CD14-positive monocyte (primary cell): ENCODE data around the gene ZNF672. TPM values are rescaled to one million over a fixed set of nuclear protein-coding genes. Genes with fewer than 3 reads are reported as not detected.
"Not testable (repeated sequence)": the region's sequence is repeated elsewhere in the genome, so short reads cannot be mapped to it uniquely, and the experiment has no call there.

ENCODE experiments used
- DNase-seq, 3 donors: peaks; one replicate each; pipeline ENCODE4 v3.0.0-alpha.2; 2011 to 2022
- H2AFZ ChIP-seq: 2 replicates; pipeline ENCODE4 v1.6.0; 2012; ENCODE audit warnings: mild to moderate bottlenecking, low read depth, low read length, inconsistent platforms; ENCODE audit not compliant: insufficient read depth, poor library complexity, severe bottlenecking
- H3K27ac ChIP-seq, 2 donors: 1 replicate in 1 of 2; 2 replicates in 1 of 2; pipeline ENCODE4 v1.5.1; 2012 to 2013; ENCODE audit warnings: low read length in 2 of 2, control low read depth in 1 of 2, inconsistent platforms in 1 of 2, low read depth in 1 of 2, mild to moderate bottlenecking in 1 of 2
- H3K27me3 ChIP-seq, 2 donors: one replicate each; pipeline versions ENCODE4 v1.6.0 to v1.6.1; 2011 to 2013; ENCODE audit warnings: low read length in 2 of 2; ENCODE audit not compliant: control insufficient read depth in 2 of 2, insufficient read depth in 2 of 2
- H3K36me3 ChIP-seq, 2 donors: replicated peaks in 1 of 2; 1 replicate in 1 of 2; 2 replicates in 1 of 2; pipeline versions ENCODE4 v1.5.1 to v1.6.1; 2012 to 2013; ENCODE audit warnings: low read length in 2 of 2, control low read depth in 1 of 2, inconsistent platforms in 1 of 2, mild to moderate bottlenecking in 1 of 2; ENCODE audit not compliant: insufficient read depth in 2 of 2, control insufficient read depth in 1 of 2
- H3K4me1 ChIP-seq, 2 donors: 1 replicate in 1 of 2; 2 replicates in 1 of 2; pipeline versions ENCODE4 v1.5.1 to v1.6.1; 2012 to 2013; ENCODE audit warnings: low read length in 2 of 2, control low read depth in 1 of 2, inconsistent platforms in 1 of 2, mild to moderate bottlenecking in 1 of 2, moderate library complexity in 1 of 2; ENCODE audit not compliant: insufficient read depth in 2 of 2, control insufficient read depth in 1 of 2
- H3K4me2 ChIP-seq: replicated peaks from 2 replicates; pipeline ENCODE3; 2012; ENCODE audit warnings: low read length, moderate library complexity, mild to moderate bottlenecking; ENCODE audit not compliant: poor library complexity, severe bottlenecking; ENCODE audit errors: extremely low read depth
- H3K4me3 ChIP-seq, 3 experiments: fragments of 200-600 bp in 1 of 3; sonication (generic) in 1 of 3; replicated peaks in 1 of 3; 1 replicate in 2 of 3; 2 replicates in 1 of 3; pipeline ENCODE4 v1.5.1; 2011 to 2013; ENCODE audit warnings: low read length in 3 of 3, mild to moderate bottlenecking in 3 of 3, control low read depth in 2 of 3, low read depth in 2 of 3, inconsistent platforms in 1 of 3, moderate library complexity in 1 of 3
- H3K79me2 ChIP-seq: 2 replicates; pipeline ENCODE4 v1.6.0; 2012; ENCODE audit warnings: mild to moderate bottlenecking, control low read depth, inconsistent platforms, low read length, moderate library complexity; ENCODE audit not compliant: insufficient read depth
- H3K9ac ChIP-seq: 2 replicates; pipeline ENCODE4 v1.6.0; 2017; ENCODE audit warnings: low read length, mild to moderate bottlenecking; ENCODE audit not compliant: insufficient read depth, poor library complexity, severe bottlenecking
- H3K9me3 ChIP-seq, 2 donors: replicated peaks in 1 of 2; 1 replicate in 1 of 2; 2 replicates in 1 of 2; pipeline versions ENCODE4 v1.5.1 to v1.6.1; 2012 to 2013; ENCODE audit warnings: low read length in 2 of 2, control low read depth in 1 of 2; ENCODE audit not compliant: control insufficient read depth in 1 of 2, insufficient read depth in 1 of 2
- H4K20me1 ChIP-seq: 2 replicates; pipeline ENCODE4 v1.6.0; 2012; ENCODE audit warnings: mild to moderate bottlenecking, low read length, control low read depth, moderate library complexity; ENCODE audit not compliant: insufficient read depth
- H3K27ac Mint-ChIP-seq, 7 donors: one replicate each; pipeline ENCODE4 v1.8.0; 2020; ENCODE audit warnings: mild to moderate bottlenecking in 7 of 7, mixed read lengths in 7 of 7, moderate library complexity in 6 of 7, inconsistent platforms in 2 of 7
- H3K27me3 Mint-ChIP-seq, 3 donors: one replicate each; pipeline ENCODE4 v1.8.0; 2021 to 2022; ENCODE audit warnings: low read depth in 3 of 3, mild to moderate bottlenecking in 3 of 3, mixed read lengths in 3 of 3, moderate library complexity in 3 of 3, inconsistent platforms in 1 of 3
- H3K36me3 Mint-ChIP-seq, 2 donors: one replicate each; pipeline ENCODE4 v1.8.0; 2020; ENCODE audit warnings: mixed read lengths in 2 of 2, inconsistent platforms in 1 of 2, mild to moderate bottlenecking in 1 of 2
- H3K4me1 Mint-ChIP-seq: one replicate; pipeline ENCODE4 v1.8.0; 2020; ENCODE audit warnings: mild to moderate bottlenecking, mixed read lengths
- H3K4me3 Mint-ChIP-seq, 2 donors: one replicate each; pipeline ENCODE4 v1.8.0; 2020; ENCODE audit warnings: mild to moderate bottlenecking in 2 of 2, mixed read lengths in 2 of 2, moderate library complexity in 1 of 2
- H3K9me3 Mint-ChIP-seq, 7 donors: one replicate each; pipeline ENCODE4 v1.8.0; 2020 to 2022; ENCODE audit warnings: mixed read lengths in 7 of 7, mild to moderate bottlenecking in 6 of 7, moderate library complexity in 6 of 7, inconsistent platforms in 2 of 7
- WGBS: methylation state at CpG from one replicate; pipeline ENCODE4 v1.1.5; 2013; ENCODE audit warnings: missing lambda C conversion rate; ENCODE audit not compliant: insufficient coverage; 5-methylcytosine and 5-hydroxymethylcytosine counted together
- intact Hi-C, 2 donors: fragments of 100-400 bp; cut with micrococcal nuclease; formaldehyde crosslinking; loops; one replicate each; pipeline versions ENCODE4 v1.15.0 to v1.15.1; 2023
- polyA plus RNA-seq, 3 donors: library from polyadenylated mRNA; depleted of rRNA in 1 of 3; unstranded in 2 of 3; stranded (reverse) in 1 of 3; fragments of 300-500 nt in 2 of 3; fragments of >200 nt in 1 of 3; fragmentation: Illumina TruSeq in 2 of 3; gene quantifications; 1 replicate in 2 of 3; 2 replicates in 1 of 3; pipeline ENCODE4 v1.2.3, GENCODE V29; 2012 to 2021
- TF ChIP-seq, protein P1 (sequence below): fragments of 200-600 bp; IDR thresholded peaks from one replicate; pipeline ENCODE4 v1.8.0; 2022; ENCODE audit warnings: antibody characterized with exemption, mild to moderate bottlenecking

ZNF672 gene
- polyA plus RNA-seq, 3 donors: 21.2 to 23.9 (median 23.4) TPM

DNA sequence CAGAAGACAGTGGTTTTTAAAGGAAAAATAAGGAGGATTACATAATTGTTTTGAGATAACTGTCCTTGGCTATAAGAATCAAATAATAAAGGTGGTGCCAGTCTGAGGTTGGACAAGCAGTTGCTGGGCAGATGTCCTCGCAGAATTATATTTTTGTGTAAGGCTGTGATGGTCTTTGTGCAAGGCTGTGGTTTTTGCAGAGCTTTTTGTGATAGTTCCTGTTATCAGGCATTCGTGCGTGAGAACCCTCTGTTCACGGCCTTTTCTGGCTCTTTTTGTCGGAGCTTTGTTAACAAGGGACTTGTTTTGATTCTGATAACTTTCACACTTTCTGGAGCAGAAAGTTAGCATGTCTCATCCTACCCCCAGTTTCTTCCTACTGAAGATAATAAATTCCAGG, 45.7 kb upstream of the ZNF672 start:
- Mint-ChIP-seq H3K9me3 (peaks cover 2 to 15% (median 8%) of the 10 kb centered on the region in 7 donors), H3K4me1 (peaks cover 34% of the 10 kb centered on the region), H3K27ac (peak overlapping the region in 6 of 7 donors; percentile 2 to 85 (median 76)), H3K4me3 (no peak overlapping the region), H3K27me3 (no peaks in the 10 kb centered on the region), H3K36me3 (peaks cover 0 to 4% of the 10 kb centered on the region in 2 donors)
- whole genome bisulfite sequencing: 0% methylated on average over 1 of the region's 5 CpGs
- Histone ChIP-seq H3K4me1 (peaks cover 21 to 30% of the 10 kb centered on the region in 2 donors), H3K9ac (no peak overlapping the region), H3K79me2 (no peaks in the 10 kb centered on the region), H3K27me3 (no peaks in the 10 kb centered on the region), H3K4me2 (peak overlapping the region; percentile 1), H3K27ac (peak overlapping the region; percentile 26 to 70), H3K4me3 (no peak overlapping the region), H2AFZ (peak overlapping the region; percentile 27), H3K9me3 (peaks cover 0 to 5% of the 10 kb centered on the region in 2 donors), H3K36me3 (no peaks in the 10 kb centered on the region), H4K20me1 (no peaks in the 10 kb centered on the region)
- peak; percentile 56 to 72 (median 65) for DNase-seq
- intact Hi-C loops: no loop called here
- TF ChIP-seq, protein P1, sequence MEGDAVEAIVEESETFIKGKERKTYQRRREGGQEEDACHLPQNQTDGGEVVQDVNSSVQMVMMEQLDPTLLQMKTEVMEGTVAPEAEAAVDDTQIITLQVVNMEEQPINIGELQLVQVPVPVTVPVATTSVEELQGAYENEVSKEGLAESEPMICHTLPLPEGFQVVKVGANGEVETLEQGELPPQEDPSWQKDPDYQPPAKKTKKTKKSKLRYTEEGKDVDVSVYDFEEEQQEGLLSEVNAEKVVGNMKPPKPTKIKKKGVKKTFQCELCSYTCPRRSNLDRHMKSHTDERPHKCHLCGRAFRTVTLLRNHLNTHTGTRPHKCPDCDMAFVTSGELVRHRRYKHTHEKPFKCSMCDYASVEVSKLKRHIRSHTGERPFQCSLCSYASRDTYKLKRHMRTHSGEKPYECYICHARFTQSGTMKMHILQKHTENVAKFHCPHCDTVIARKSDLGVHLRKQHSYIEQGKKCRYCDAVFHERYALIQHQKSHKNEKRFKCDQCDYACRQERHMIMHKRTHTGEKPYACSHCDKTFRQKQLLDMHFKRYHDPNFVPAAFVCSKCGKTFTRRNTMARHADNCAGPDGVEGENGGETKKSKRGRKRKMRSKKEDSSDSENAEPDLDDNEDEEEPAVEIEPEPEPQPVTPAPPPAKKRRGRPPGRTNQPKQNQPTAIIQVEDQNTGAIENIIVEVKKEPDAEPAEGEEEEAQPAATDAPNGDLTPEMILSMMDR: no peak

- Mint-ChIP-seq H3K9me3 (peaks cover 2 to 13% (median 8%) of the 10 kb centered on the region in 7 donors), H3K4me3 (no peak overlapping the region), H3K4me1 (peaks cover 38% of the 10 kb centered on the region), H3K27ac (peak overlapping the region in 1 of 7 donors; percentile 49), H3K27me3 (no peaks in the 10 kb centered on the region), H3K36me3 (peaks cover 0 to 4% of the 10 kb centered on the region in 2 donors)
- no peak overlapping the region for H3K9ac ChIP-seq
- no peak for DNase-seq
- peaks cover 0 to 5% of the 10 kb centered on the region in 2 donors for H3K9me3 ChIP-seq
- no peaks in the 10 kb centered on the region for H3K36me3 ChIP-seq
- H2AFZ ChIP-seq: no peak overlapping the region
- intact Hi-C loops: no loop called here
- no peaks in the 10 kb centered on the region for H4K20me1 ChIP-seq
- H3K4me1 ChIP-seq: peaks cover 23 to 35% of the 10 kb centered on the region in 2 donors
- TF ChIP-seq, protein P1: no peak
- H3K27ac ChIP-seq: no peak overlapping the region
- no peak overlapping the region for H3K4me3 ChIP-seq
- no peak overlapping the region for H3K4me2 ChIP-seq
- H3K79me2 ChIP-seq: no peaks in the 10 kb centered on the region
- no peaks in the 10 kb centered on the region for H3K27me3 ChIP-seq
Observed at GRCh38 chr1:248793592-248793991, 44.4 kb upstream of the ZNF672 start.

DNA sequence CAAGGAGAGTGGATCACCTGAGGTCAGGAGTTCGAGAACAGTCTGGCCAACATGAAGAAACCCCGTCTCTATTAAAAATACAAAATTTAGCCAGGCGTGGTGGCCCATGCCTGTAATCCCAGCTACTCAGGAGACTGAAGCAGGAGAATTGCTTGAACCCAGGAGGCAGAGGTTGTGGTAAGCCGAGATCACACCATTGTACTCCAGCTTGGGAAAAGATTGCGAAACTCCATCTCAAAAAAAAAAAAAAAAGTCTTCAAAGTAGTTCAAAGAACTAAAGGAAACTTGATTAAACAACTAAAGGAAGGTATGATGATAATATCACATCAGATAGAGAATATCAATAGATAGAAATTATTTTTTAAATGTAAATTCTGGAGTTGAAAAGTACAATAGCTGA, 43.4 kb upstream of the ZNF672 start:
- H2AFZ ChIP-seq, H3K4me3 Mint-ChIP-seq, H3K4me2 ChIP-seq, H3K27ac Mint-ChIP-seq, H3K9me3 ChIP-seq, H3K27ac ChIP-seq, intact Hi-C loops, H3K36me3 ChIP-seq, H3K79me2 ChIP-seq, DNase-seq, H3K27me3 ChIP-seq, H3K27me3 Mint-ChIP-seq, H3K9ac ChIP-seq, H3K36me3 Mint-ChIP-seq, H3K4me3 ChIP-seq, H4K20me1 ChIP-seq: not testable (repeated sequence)
- H3K9me3 Mint-ChIP-seq: peaks cover 2 to 15% (median 8%) of the 10 kb centered on the region in 7 donors
- 100% methylated on average over 1 of the region's 5 CpGs for WGBS
- peaks cover 47% of the 10 kb centered on the region for H3K4me1 Mint-ChIP-seq
- peaks cover 32 to 46% of the 10 kb centered on the region in 2 donors for H3K4me1 ChIP-seq
